Measurements from ENCODE around the gene FIGNL2.
A peak's percentile ranks its signal among the peaks of the same experiment; 100 is the strongest.

Gene FIGNL2

DNA sequence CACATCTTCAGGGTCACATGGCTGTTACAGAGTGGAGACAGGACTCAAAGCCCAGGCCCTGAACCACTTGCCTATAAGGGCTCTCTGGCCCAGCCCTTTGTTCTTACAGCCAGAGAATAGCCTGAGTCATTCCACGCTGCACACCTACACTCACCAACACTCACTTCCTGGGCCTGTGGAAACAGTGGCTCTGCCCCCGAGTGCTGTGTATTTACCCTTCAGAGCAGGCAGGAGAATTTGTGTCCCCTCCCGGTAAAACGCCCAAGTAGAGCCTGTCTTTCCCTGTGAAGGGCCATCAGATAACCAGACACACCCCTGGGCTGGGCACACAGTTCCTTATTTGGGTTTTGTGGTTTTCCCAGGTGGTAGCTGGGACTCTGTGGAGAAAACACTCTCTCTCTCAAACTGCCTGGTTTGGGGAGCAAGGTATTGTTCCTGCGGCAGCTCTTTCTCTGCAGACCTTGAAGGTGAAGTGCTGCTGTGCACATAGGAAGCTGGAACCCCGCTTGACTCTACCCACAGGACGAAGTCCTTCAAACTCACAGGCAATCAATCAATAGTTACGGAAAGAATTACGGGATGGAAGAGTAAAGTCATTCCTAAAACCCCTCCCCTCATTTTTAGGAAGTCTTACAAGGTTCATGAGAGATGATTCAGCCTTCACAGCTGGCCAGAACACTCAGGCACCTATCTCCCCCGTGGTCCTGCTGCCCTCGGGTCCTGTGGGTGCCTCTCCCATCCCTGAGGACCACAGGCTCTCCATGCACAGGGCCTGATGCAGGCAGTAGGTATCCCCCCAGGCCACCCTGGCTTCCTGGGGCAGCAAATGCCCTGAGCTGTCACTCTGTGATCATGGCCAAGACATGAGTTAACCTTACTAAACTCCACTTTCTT, 20.3 kb downstream of the FIGNL2 start:
- no peak overlapping the region for H3K4me3 ChIP-seq (ENCODE audit: low read depth, low read length)
- peak; percentile 44 for DNase-seq (ENCODE audit: low read depth)
- TF ChIP-seq MYC (IDR thresholded peaks at IDR 0.05; ENCODE audit: low read depth, low read length) = no peak
- TF ChIP-seq, protein P1, sequence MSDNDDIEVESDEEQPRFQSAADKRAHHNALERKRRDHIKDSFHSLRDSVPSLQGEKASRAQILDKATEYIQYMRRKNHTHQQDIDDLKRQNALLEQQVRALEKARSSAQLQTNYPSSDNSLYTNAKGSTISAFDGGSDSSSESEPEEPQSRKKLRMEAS (IDR thresholded peaks at IDR 0.05; ENCODE audit: low read depth, low read length) = no peak
- TF ChIP-seq POLR2A (IDR thresholded peaks at IDR 0.05; ENCODE audit: extremely low read depth, insufficient read length) = no peak
- TF ChIP-seq, protein P2, sequence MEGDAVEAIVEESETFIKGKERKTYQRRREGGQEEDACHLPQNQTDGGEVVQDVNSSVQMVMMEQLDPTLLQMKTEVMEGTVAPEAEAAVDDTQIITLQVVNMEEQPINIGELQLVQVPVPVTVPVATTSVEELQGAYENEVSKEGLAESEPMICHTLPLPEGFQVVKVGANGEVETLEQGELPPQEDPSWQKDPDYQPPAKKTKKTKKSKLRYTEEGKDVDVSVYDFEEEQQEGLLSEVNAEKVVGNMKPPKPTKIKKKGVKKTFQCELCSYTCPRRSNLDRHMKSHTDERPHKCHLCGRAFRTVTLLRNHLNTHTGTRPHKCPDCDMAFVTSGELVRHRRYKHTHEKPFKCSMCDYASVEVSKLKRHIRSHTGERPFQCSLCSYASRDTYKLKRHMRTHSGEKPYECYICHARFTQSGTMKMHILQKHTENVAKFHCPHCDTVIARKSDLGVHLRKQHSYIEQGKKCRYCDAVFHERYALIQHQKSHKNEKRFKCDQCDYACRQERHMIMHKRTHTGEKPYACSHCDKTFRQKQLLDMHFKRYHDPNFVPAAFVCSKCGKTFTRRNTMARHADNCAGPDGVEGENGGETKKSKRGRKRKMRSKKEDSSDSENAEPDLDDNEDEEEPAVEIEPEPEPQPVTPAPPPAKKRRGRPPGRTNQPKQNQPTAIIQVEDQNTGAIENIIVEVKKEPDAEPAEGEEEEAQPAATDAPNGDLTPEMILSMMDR (IDR thresholded peaks at IDR 0.05; ENCODE audit: low read depth, low read length) = no peak

DNA sequence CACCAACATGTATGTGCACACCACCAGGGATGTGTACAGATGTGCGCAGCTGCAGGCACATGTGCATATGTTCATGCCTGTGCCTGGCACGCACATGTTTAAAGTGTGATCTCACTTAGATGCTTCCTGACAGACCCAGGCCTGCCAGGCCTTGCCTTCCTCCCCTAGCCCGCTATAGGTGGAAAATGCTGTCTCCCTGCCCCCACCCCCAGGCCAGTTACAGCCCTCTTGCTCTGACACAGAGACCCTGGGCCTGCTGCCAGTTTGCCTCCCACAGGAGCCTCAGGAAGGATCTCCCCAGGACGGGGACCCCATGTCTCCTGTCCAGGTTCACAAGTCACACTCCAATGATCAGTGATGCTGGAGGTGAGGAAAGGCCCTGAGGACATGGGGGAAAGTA, 21.6 kb downstream of the FIGNL2 start:
- DNase-seq (ENCODE audit: low read depth) = no peak
- TF ChIP-seq POLR2A (IDR thresholded peaks at IDR 0.05; ENCODE audit: extremely low read depth, insufficient read length) = no peak
- TF ChIP-seq, protein P1 (IDR thresholded peaks at IDR 0.05; ENCODE audit: low read depth, low read length) = no peak
- TF ChIP-seq, protein P2 (IDR thresholded peaks at IDR 0.05; ENCODE audit: low read depth, low read length) = no peak
- TF ChIP-seq MYC (IDR thresholded peaks at IDR 0.05; ENCODE audit: low read depth, low read length) = no peak
- no peak overlapping the region for H3K4me3 ChIP-seq (ENCODE audit: low read depth, low read length)

DNA sequence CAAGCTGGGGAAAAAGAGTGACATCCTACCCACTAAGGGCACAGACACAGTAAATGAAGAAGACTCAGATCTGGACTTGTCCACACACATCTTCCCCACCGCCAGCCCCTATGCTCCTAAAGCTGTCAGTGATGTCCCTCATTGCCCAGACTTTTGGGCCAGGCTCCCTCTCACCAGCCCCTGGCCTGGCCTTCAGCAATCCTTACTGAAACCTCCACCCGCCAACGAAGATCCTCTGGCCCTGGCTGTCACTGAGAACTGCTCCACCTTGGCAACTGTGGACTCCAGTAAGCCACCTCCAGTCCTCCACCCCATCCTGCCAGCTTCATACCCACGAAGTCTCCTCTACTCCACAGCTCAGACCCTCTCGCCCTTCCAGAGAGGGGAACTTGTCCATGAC, 23.3 kb downstream of the FIGNL2 start:
- DNase-seq (ENCODE audit: low read depth) = no peak
- TF ChIP-seq, protein P2 (IDR thresholded peaks at IDR 0.05; ENCODE audit: low read depth, low read length) = no peak
- TF ChIP-seq, protein P1 (IDR thresholded peaks at IDR 0.05; ENCODE audit: low read depth, low read length) = no peak
- no peak for TF ChIP-seq MYC (IDR thresholded peaks at IDR 0.05; ENCODE audit: low read depth, low read length)
- TF ChIP-seq POLR2A (IDR thresholded peaks at IDR 0.05; ENCODE audit: extremely low read depth, insufficient read length) = no peak
- no peak overlapping the region for H3K4me3 ChIP-seq (ENCODE audit: low read depth, low read length)

DNA sequence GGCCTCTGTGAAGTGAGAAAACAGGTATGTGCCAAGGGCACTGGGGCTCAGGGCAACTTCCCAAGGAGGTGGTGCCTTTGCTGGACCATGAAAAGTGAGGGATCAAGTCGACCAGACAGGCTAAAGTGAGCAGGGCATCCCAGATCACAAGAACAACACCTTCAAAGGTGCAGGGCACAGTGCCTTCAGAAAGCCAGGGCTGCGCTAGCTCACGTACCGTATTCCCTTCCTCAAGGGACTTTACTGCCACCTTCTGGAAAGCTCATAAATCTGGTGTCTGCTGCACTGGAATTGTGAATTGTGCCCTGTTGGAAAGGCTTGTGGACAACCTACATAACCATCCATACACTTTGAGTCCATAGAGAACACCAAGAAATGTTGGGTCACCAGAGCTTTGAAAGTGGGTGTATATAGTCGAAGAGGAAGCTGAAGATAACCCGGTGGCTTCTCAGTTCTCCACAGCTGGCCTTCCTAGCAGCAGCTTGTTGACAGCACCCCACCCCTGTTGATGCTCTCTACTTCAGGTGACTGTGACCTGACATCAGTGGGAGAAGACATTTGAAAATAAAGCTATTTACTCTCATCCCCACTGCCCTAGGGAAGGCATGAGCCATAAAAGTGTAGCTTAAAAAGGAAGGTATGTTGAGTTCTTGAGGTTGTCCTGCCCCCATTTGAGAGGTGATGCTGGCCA, 24.5 kb downstream of the FIGNL2 start:
- DNase-seq (ENCODE audit: low read depth) = peak; percentile 65
- no peak overlapping the region for H3K4me3 ChIP-seq (ENCODE audit: low read depth, low read length)
- TF ChIP-seq, protein P2 (IDR thresholded peaks at IDR 0.05; ENCODE audit: low read depth, low read length) = peak; percentile 64
- no peak for TF ChIP-seq POLR2A (IDR thresholded peaks at IDR 0.05; ENCODE audit: extremely low read depth, insufficient read length)
- TF ChIP-seq MYC (IDR thresholded peaks at IDR 0.05; ENCODE audit: low read depth, low read length) = no peak

DNA sequence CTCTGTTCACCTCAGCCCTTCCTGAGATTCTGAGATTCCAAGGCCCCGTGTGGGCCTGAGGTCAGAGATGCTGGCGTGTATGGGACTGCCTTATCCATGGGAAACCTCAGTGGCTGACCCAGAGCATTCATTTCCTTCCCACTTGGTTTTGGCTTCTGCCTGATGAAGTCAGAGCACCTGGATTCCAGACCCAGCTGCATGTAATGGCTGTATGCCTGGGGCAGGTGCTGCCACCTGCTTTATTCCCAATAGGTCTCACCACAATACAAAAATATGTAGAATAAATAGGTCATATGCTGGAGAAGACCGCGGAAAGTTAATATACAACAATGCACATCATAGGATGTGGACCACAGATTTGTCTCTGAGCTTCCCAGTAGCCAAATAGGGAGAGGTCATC, 25.6 kb downstream of the FIGNL2 start:
- TF ChIP-seq, protein P1 (IDR thresholded peaks at IDR 0.05; ENCODE audit: low read depth, low read length) = no peak
- TF ChIP-seq, protein P2 (IDR thresholded peaks at IDR 0.05; ENCODE audit: low read depth, low read length) = no peak
- TF ChIP-seq MYC (IDR thresholded peaks at IDR 0.05; ENCODE audit: low read depth, low read length) (no peak), POLR2A (IDR thresholded peaks at IDR 0.05; ENCODE audit: extremely low read depth, insufficient read length) (no peak)
- no peak overlapping the region for H3K4me3 ChIP-seq (ENCODE audit: low read depth, low read length)
- DNase-seq (ENCODE audit: low read depth) = no peak
